ENCODE results near the gene NMNAT3.

Gene NMNAT3

GRCh38 chr3:139642996-139643395 is 34.8 kb downstream of the NMNAT3 start:
- no peaks in the 10 kb centered on the region for H3K4me1 ChIP-seq (ENCODE audit: insufficient read depth, low read length)
- H2AFZ ChIP-seq (ENCODE audit: low read depth, low read length): no peak overlapping the region
- TF ChIP-seq CTCF (IDR thresholded peaks at IDR 0.05; ENCODE audit: borderline replicate concordance, extremely low read depth, low read length, poor library complexity, severe bottlenecking) (no peak), EZH2 (IDR thresholded peaks at IDR 0.05; ENCODE audit: borderline replicate concordance, low read depth, low read length, severe bottlenecking) (no peak)
- H3K9ac ChIP-seq (ENCODE audit: low read depth, low read length): no peak overlapping the region
- no peak overlapping the region for H3K27ac ChIP-seq (ENCODE audit: low read length)
- no peak for DNase-seq
- no peaks in the 10 kb centered on the region for H3K27me3 ChIP-seq (ENCODE audit: insufficient read depth, low read length, poor library complexity)
- no peaks in the 10 kb centered on the region for H3K79me2 ChIP-seq (ENCODE audit: insufficient read depth, low read length)
- no peaks in the 10 kb centered on the region for H3K9me3 ChIP-seq (ENCODE audit: insufficient read depth, low read length, severe bottlenecking)
- no peak overlapping the region for H3K4me3 ChIP-seq (ENCODE audit: low read depth in 1 of 2, low read length in 2 of 2)
- ATAC-seq (ENCODE audit: insufficient read depth, low read depth): no peak
- H4K20me1 ChIP-seq (ENCODE audit: insufficient read depth, low read length): no peaks in the 10 kb centered on the region
- H3K36me3 ChIP-seq (ENCODE audit: insufficient read depth, low read length): no peaks in the 10 kb centered on the region
- no peak overlapping the region for H3K4me2 ChIP-seq (ENCODE audit: insufficient read depth, low read length)

- Histone ChIP-seq H3K79me2 (ENCODE audit: insufficient read depth, low read length) (no peaks in the 10 kb centered on the region), H3K27ac (ENCODE audit: low read length) (no peak overlapping the region), H4K20me1 (ENCODE audit: insufficient read depth, low read length) (no peaks in the 10 kb centered on the region), H3K4me2 (ENCODE audit: insufficient read depth, low read length) (no peak overlapping the region), H3K9me3 (ENCODE audit: insufficient read depth, low read length, severe bottlenecking) (no peaks in the 10 kb centered on the region), H2AFZ (ENCODE audit: low read depth, low read length) (no peak overlapping the region), H3K27me3 (ENCODE audit: insufficient read depth, low read length, poor library complexity) (no peaks in the 10 kb centered on the region), H3K9ac (ENCODE audit: low read depth, low read length) (no peak overlapping the region), H3K4me3 (ENCODE audit: low read depth in 1 of 2, low read length in 2 of 2) (no peak overlapping the region), H3K4me1 (ENCODE audit: insufficient read depth, low read length) (no peaks in the 10 kb centered on the region), H3K36me3 (ENCODE audit: insufficient read depth, low read length) (no peaks in the 10 kb centered on the region)
- DNase-seq (no peak), ATAC-seq (ENCODE audit: insufficient read depth, low read depth) (no peak)
- no peak for TF ChIP-seq CTCF (IDR thresholded peaks at IDR 0.05; ENCODE audit: borderline replicate concordance, extremely low read depth, low read length, poor library complexity, severe bottlenecking)
- no peak for TF ChIP-seq EZH2 (IDR thresholded peaks at IDR 0.05; ENCODE audit: borderline replicate concordance, low read depth, low read length, severe bottlenecking)
Observed at GRCh38 chr3:139640456-139640855, 37.3 kb downstream of the NMNAT3 start.

GRCh38 chr3:139639662-139640061 is 38.1 kb downstream of the NMNAT3 start:
- ATAC-seq (ENCODE audit: insufficient read depth, low read depth): no peak
- Histone ChIP-seq H3K79me2 (ENCODE audit: insufficient read depth, low read length) (no peaks in the 10 kb centered on the region), H2AFZ (ENCODE audit: low read depth, low read length) (no peak overlapping the region), H3K36me3 (ENCODE audit: insufficient read depth, low read length) (no peaks in the 10 kb centered on the region), H3K4me3 (ENCODE audit: low read depth in 1 of 2, low read length in 2 of 2) (no peak overlapping the region), H3K9ac (ENCODE audit: low read depth, low read length) (no peak overlapping the region), H3K9me3 (ENCODE audit: insufficient read depth, low read length, severe bottlenecking) (no peaks in the 10 kb centered on the region), H3K4me2 (ENCODE audit: insufficient read depth, low read length) (no peak overlapping the region), H3K27me3 (ENCODE audit: insufficient read depth, low read length, poor library complexity) (no peaks in the 10 kb centered on the region), H4K20me1 (ENCODE audit: insufficient read depth, low read length) (no peaks in the 10 kb centered on the region), H3K4me1 (ENCODE audit: insufficient read depth, low read length) (no peaks in the 10 kb centered on the region), H3K27ac (ENCODE audit: low read length) (no peak overlapping the region)
- TF ChIP-seq EZH2 (IDR thresholded peaks at IDR 0.05; ENCODE audit: borderline replicate concordance, low read depth, low read length, severe bottlenecking) (no peak), CTCF (IDR thresholded peaks at IDR 0.05; ENCODE audit: borderline replicate concordance, extremely low read depth, low read length, poor library complexity, severe bottlenecking) (no peak)
- DNase-seq: no peak

GRCh38 chr3:139638518-139638917 is 39.3 kb downstream of the NMNAT3 start:
- Histone ChIP-seq H3K27me3 (ENCODE audit: insufficient read depth, low read length, poor library complexity) (no peaks in the 10 kb centered on the region), H3K9me3 (ENCODE audit: insufficient read depth, low read length, severe bottlenecking) (no peaks in the 10 kb centered on the region), H3K27ac (ENCODE audit: low read length) (no peak overlapping the region), H3K36me3 (ENCODE audit: insufficient read depth, low read length) (no peaks in the 10 kb centered on the region), H2AFZ (ENCODE audit: low read depth, low read length) (no peak overlapping the region), H3K4me2 (ENCODE audit: insufficient read depth, low read length) (no peak overlapping the region), H3K9ac (ENCODE audit: low read depth, low read length) (no peak overlapping the region), H3K79me2 (ENCODE audit: insufficient read depth, low read length) (no peaks in the 10 kb centered on the region), H4K20me1 (ENCODE audit: insufficient read depth, low read length) (no peaks in the 10 kb centered on the region), H3K4me3 (ENCODE audit: low read depth in 1 of 2, low read length in 2 of 2) (no peak overlapping the region), H3K4me1 (ENCODE audit: insufficient read depth, low read length) (no peaks in the 10 kb centered on the region)
- no peak for DNase-seq
- TF ChIP-seq CTCF (IDR thresholded peaks at IDR 0.05; ENCODE audit: borderline replicate concordance, extremely low read depth, low read length, poor library complexity, severe bottlenecking) (no peak), EZH2 (IDR thresholded peaks at IDR 0.05; ENCODE audit: borderline replicate concordance, low read depth, low read length, severe bottlenecking) (no peak)
- no peak for ATAC-seq (ENCODE audit: insufficient read depth, low read depth)

All from DND-41 (cell line).